Immature natural killer cell (primary cell): ENCODE measurements around the gene HIPK4. TPM values are rescaled to one million over a fixed set of nuclear protein-coding genes. Genes with fewer than 3 reads are reported as not detected.

Source experiments
- DNase-seq, 3 donors: peaks; one replicate each; pipeline ENCODE4 v3.0.0; 2022; ENCODE audit warnings: mixed read lengths in 1 of 3
- H3K27ac Mint-ChIP-seq, 6 donors: one replicate each; pipeline ENCODE4 v1.8.0; 2020; ENCODE audit warnings: mixed read lengths in 6 of 6, mild to moderate bottlenecking in 5 of 6, inconsistent platforms in 4 of 6, moderate library complexity in 3 of 6
- H3K27me3 Mint-ChIP-seq, 3 donors: one replicate each; pipeline ENCODE4 v1.8.0; 2020 to 2021; ENCODE audit warnings: low read depth in 3 of 3, mild to moderate bottlenecking in 3 of 3, mixed read lengths in 3 of 3, moderate library complexity in 3 of 3, inconsistent platforms in 1 of 3
- H3K36me3 Mint-ChIP-seq, 3 donors: one replicate each; pipeline ENCODE4 v1.8.0; 2020; ENCODE audit warnings: mixed read lengths in 3 of 3, inconsistent platforms in 2 of 3, mild to moderate bottlenecking in 2 of 3
- H3K4me1 Mint-ChIP-seq, 2 donors: one replicate each; pipeline ENCODE4 v1.8.0; 2020; ENCODE audit warnings: inconsistent platforms in 2 of 2, mild to moderate bottlenecking in 2 of 2, mixed read lengths in 2 of 2, moderate library complexity in 1 of 2
- H3K4me3 Mint-ChIP-seq, 5 donors: one replicate each; pipeline ENCODE4 v1.8.0; 2020; ENCODE audit warnings: mild to moderate bottlenecking in 5 of 5, mixed read lengths in 5 of 5, inconsistent platforms in 3 of 5, moderate library complexity in 3 of 5
- H3K9me3 Mint-ChIP-seq, 6 donors: one replicate each; pipeline ENCODE4 v1.8.0; 2020; ENCODE audit warnings: mild to moderate bottlenecking in 6 of 6, mixed read lengths in 6 of 6, inconsistent platforms in 4 of 6, moderate library complexity in 3 of 6
- polyA plus RNA-seq, 3 donors: library from polyadenylated mRNA; unstranded; fragments of 300-500 nt; fragmentation: Illumina TruSeq; gene quantifications; one replicate each; pipeline ENCODE4 v1.2.3, GENCODE V29; 2021

Gene HIPK4
- polyA plus RNA-seq, 3 donors from 2014 or later = 0.15 TPM; not detected in 2

DNA sequence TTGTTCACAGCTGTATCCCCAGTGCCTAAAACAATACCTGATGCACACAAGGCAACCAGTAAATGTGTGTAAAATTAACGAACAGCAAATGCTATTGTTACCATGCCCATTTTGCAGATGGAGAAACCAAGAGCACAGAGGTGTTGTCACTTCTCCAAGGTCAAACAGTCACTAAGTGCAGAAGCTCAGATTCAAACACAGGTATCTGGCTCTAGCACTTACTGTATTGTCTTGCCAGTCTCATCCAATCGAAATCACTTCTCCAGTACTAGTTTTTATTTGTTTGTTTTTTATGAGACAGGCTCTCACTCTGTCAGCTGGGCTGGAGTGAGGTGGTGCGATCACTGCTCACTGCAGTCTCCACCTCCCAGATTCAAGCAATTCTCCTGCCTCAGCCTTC, 27.8 kb downstream of the HIPK4 start:
- Mint-ChIP-seq H3K36me3 (peaks cover 3 to 13% (median 10%) of the 10 kb centered on the region in 3 donors), H3K27me3 (peaks cover 0 to 3% (median 2%) of the 10 kb centered on the region in 3 donors), H3K4me3 (peak overlapping the region in 2 of 5 donors; percentile 25 to 30), H3K4me1 (peaks cover 38 to 43% of the 10 kb centered on the region in 2 donors), H3K27ac (peak overlapping the region in 5 of 6 donors; percentile 21 to 72 (median 61)), H3K9me3 (no peaks in the 10 kb centered on the region)
- no peak for DNase-seq

DNA sequence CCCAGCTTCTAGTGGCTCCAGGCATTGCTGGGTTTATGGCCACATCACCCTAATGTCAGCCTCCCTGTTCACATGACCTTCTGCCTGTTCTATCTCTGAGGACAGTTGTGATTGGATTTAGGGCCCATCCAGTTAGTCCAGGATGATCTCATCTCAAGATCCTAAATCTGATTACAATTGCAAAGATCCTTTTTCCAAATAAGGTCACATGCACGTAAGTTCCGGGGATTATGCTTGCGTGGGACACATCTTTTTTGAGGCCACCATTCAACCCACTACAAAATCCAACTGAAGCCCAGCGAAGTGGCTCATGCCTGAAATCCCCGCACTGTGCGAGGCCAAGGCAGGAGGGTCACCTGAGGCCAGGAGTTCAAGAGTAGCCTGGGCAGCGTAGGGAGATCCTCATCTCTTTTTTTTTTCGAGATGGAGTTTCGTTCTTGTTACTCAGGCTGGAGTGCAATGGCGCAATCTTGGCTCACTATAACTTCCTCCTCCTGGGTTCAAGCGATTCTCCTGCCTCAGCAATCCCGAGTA, 29.2 kb downstream of the HIPK4 start:
- Mint-ChIP-seq H3K4me3 (no peak overlapping the region), H3K27me3 (peaks cover 0 to 3% (median 2%) of the 10 kb centered on the region in 3 donors), H3K9me3 (no peaks in the 10 kb centered on the region), H3K4me1 (peaks cover 40 to 55% of the 10 kb centered on the region in 2 donors), H3K36me3 (peaks cover 3 to 15% (median 8%) of the 10 kb centered on the region in 3 donors), H3K27ac (no peak overlapping the region)
- no peak for DNase-seq

DNA sequence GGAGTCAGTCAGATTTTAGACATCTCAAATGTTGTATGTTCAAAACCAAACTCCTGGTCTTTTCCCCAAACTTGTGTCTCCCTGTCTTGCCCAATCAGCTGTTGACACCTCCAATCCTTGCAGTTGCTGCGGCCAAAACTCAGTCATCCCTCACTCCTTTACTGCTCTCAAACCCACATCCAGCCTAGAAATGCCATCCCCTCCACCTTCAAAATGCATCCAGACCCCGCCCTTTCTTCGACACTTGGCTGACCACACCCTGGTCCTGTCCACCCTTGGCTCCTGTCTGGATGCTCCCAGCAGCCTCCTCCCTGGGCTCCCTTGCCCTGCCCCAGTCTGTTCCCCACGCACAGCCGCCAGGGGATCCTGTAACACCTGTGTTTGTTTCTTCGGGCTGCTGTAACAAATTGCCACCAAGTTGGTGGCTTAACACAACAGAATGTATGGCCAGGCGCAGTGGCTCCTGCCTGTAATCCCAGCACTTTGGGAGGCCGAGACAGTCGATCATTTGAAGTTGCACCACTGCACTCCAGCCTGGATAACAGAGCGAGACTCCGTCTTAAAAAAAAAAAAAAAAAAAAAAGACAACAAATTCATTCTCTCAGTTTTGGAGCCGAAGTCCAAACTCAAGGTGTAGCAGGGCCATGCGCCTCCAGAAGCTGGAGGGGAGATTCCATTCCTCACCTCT, 29.8 kb downstream of the HIPK4 start:
- H3K4me1 Mint-ChIP-seq = peaks cover 36 to 52% of the 10 kb centered on the region in 2 donors
- peaks cover 3 to 16% (median 9%) of the 10 kb centered on the region in 3 donors for H3K36me3 Mint-ChIP-seq
- H3K4me3 Mint-ChIP-seq = no peak overlapping the region
- H3K27me3 Mint-ChIP-seq = peaks cover 0 to 3% (median 2%) of the 10 kb centered on the region in 3 donors
- peak overlapping the region in 1 of 6 donors; percentile 36 for H3K27ac Mint-ChIP-seq
- no peak for DNase-seq
- H3K9me3 Mint-ChIP-seq = no peaks in the 10 kb centered on the region

DNA sequence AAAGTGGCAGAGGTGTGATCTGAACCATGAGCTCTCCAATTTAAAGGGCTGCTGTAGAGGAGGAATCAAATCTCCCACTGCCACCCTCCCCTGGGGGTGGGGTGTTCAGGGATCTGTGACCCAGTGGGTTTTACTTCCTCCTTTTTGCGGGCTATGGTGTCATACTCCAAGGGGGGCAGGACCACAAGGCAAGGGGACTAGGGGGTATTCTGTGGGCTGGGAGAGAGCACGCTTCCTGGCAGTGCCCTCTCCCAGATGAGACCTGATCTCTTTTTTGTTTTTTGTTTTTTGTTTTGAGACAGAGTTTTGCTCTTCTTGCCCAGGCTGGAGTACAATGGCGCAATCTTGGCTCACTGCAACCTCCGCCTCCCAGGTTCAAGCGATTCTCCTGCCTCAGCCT, 31.2 kb downstream of the HIPK4 start:
- H3K27ac Mint-ChIP-seq = no peak overlapping the region
- H3K27me3 Mint-ChIP-seq = no peaks in the 10 kb centered on the region
- no peaks in the 10 kb centered on the region for H3K9me3 Mint-ChIP-seq
- peaks cover 3 to 12% (median 9%) of the 10 kb centered on the region in 3 donors for H3K36me3 Mint-ChIP-seq
- peaks cover 29 to 46% of the 10 kb centered on the region in 2 donors for H3K4me1 Mint-ChIP-seq
- no peak overlapping the region for H3K4me3 Mint-ChIP-seq
- no peak for DNase-seq

DNA sequence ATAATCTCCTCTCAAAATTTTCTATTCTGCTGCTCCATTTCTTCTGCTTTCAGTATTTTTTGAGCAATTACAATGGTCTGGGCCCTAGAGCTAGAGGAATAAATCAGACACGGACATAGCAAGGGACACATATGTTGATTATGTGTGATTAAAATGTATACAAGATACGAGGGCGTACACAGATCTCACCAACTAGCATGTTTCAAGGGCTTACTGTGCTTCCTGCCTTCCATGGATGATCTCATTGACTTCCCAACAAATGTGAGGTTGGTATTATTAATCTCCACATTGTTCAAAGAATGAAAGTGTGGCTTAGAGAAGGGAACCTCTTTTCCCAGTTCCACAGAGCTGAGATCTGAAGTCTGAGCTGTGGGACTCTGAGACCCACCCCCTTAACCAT, 32.3 kb downstream of the HIPK4 start:
- H3K27ac Mint-ChIP-seq = peak overlapping the region in 3 of 6 donors; percentile 17 to 52 (median 34)
- peaks cover 3 to 9% (median 8%) of the 10 kb centered on the region in 3 donors for H3K36me3 Mint-ChIP-seq
- no peak overlapping the region for H3K4me3 Mint-ChIP-seq

DNA sequence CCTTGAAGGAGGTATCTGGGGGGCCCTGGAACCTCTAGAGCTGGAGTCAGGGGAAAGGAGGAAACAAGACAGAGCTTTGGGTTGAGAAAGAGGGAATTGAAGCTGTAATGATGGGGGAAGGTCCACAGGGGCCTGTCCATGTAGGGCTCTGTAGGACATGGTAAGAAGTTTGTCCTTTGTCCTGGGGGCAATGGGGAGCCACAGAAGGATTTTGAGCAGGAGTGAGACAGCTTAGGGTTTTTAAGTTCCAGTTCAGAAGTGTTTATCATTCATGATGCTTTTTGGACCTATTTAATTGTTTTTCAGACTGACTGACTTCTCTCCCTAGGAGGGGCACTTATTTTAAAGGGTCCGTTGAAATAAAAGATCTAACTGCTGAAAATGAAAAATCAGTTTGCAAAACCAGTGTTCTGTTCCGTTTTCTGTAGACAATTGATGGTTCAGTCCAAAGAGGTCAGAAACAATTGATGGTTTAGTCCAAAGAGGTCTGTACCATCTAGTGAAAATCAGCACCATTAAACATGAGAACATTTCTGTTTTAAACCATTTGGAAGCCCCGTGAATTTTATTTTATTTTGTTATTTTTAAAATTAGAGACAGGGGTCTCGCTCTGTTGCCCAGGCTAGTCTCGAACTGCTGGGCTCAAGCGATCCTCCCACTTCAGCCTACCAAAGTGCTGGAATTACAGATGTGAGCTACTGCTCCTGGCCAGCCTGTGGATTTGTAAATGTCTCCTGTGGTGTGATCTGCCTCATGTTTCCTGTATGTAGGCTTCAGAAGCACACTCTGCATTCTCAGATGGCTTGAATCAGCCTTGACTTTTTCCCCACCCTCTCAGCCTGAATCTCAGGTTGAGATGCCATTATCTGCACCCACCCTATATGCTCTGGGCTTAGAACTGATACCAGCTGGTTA, 33.0 kb downstream of the HIPK4 start:
- Mint-ChIP-seq H3K4me1 (peaks cover 15 to 27% of the 10 kb centered on the region in 2 donors), H3K36me3 (peaks cover 3 to 9% (median 8%) of the 10 kb centered on the region in 3 donors), H3K27me3 (no peaks in the 10 kb centered on the region), H3K27ac (peak overlapping the region in 3 of 6 donors; percentile 27 to 83 (median 52)), H3K9me3 (no peaks in the 10 kb centered on the region), H3K4me3 (no peak overlapping the region)
- no peak for DNase-seq

More for the DNA sequence above, 32.3 kb downstream of the HIPK4 start:
- peaks cover 18 to 34% of the 10 kb centered on the region in 2 donors for H3K4me1 Mint-ChIP-seq
- H3K9me3 Mint-ChIP-seq = no peaks in the 10 kb centered on the region
- no peak for DNase-seq
- no peaks in the 10 kb centered on the region for H3K27me3 Mint-ChIP-seq

DNA sequence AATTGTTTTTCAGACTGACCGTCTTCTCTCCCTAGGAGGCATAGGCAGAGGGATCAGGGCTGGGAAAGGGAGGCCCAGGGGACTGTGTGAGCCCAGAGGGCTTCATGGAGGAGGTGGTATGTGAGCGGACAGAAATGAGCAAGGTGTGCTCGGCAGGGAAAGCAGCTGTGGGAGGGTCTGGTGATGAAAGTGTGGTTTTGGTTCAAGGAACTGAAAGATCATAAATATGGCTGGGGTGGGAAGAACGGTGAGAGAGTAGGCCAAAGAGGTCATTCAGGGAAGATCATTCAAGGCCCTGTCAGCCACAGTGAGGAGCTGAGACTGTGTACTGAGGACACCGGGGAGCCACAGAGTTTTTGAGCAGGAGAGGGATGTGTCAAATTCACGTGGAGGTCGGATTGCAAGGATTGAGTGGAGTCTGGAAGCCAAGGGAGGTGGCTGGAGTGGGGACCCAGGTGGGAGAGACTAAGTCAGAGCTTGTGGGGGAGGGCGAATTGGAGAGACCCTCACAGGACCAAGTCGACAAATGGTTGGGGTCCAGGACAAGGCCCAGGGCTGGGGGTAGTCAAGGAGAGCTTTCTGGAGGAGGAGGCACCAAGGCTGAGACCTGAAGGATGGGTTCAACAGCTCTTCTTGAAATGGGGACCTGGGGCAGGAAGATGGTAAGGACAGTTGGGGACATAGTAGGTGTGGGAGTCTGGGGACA, 33.9 kb downstream of the HIPK4 start:
- Mint-ChIP-seq H3K27me3 (no peaks in the 10 kb centered on the region), H3K36me3 (peaks cover 3 to 9% (median 7%) of the 10 kb centered on the region in 3 donors), H3K27ac (peak overlapping the region in 4 of 6 donors; percentile 31 to 57 (median 40)), H3K9me3 (no peaks in the 10 kb centered on the region), H3K4me3 (no peak overlapping the region), H3K4me1 (peaks cover 15 to 26% of the 10 kb centered on the region in 2 donors)
- DNase-seq = no peak

DNA sequence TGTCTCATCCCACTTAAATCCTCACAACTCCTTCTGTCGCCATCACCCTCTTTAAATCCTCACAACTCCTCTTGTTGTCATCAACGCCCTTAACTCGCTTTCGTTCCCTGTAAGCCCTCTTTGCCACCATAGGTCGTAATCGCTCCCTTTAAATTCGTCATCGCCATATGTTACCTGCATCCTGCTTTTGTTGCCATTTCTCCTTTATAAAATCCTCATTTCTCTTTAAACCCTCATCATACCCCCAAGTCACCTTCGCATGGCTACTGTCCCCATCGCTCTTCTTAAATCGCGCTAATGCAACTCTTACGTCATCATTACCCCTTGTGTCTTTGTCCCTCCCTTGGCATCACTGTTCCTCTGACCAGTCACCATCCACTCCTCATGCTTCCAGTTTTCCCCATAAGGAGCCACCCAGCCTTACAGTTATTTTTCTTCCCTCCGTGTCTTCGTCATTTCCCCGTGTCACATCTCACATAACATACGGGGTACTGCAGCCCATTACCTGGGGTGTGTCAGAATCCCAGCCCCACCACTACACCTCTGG, 40.9 kb downstream of the HIPK4 start:
- peak overlapping the region; percentile 84 to 99 (median 92) for H3K27ac Mint-ChIP-seq
- peaks cover 0 to 4% (median 0%) of the 10 kb centered on the region in 3 donors for H3K36me3 Mint-ChIP-seq
- H3K27me3 Mint-ChIP-seq = peaks cover 6 to 14% (median 6%) of the 10 kb centered on the region in 3 donors
- H3K4me1 Mint-ChIP-seq = peaks cover 31 to 36% of the 10 kb centered on the region in 2 donors
- H3K4me3 Mint-ChIP-seq = peak overlapping the region; percentile 89 to 98 (median 91)
- H3K9me3 Mint-ChIP-seq = peaks cover 0 to 2% (median 0%) of the 10 kb centered on the region in 6 donors
- no peak for DNase-seq

DNA sequence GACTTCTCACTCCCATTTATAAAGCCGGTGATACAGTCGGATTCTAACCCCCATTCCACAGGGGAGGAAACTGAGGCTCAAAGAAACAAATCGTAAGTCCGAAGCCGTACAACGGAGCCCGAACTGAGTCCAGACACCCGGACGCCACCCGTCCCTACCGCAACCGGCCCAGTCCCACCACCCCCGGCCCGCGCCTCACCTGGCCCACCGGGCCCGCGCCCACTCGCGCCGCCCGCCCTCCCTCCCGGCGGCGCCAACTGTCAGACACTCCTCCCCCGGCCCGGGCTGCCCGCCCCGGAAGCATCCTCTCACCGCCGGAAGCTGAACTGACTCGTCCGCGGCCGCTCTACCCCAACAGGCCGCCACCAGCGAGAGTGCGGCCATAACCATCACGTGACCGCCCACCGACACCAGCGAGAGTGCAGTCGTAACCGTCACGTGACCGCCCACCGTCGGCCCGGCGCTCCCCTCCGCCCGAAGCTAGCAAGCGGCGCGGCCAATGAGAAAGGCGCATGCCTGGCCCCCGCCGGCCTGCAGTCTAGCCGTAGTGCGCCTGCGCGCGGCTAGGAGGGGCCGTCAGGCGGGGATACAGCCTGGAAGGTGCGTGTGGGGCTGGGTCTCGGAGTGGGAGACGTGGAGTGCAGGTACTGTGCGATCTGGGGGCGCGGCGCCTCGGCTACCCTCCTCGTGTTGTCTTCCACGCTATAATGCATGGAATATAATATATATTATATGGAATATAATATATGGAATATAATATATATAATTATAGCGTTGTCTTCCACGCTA, 41.7 kb downstream of the HIPK4 start, which contains the start of the genes C19orf47 and PLD3:
TSS of gene C19orf47 (minus strand) at position 273 of the 789 bp plus-strand sequence. CDS start 6,540 bp downstream, outside the sequence.
TSS of gene PLD3 (plus strand) at position 571 of the 789 bp plus-strand sequence. CDS start 17,789 bp downstream, outside the sequence.
- H3K36me3 Mint-ChIP-seq = peaks cover 0 to 4% (median 0%) of the 10 kb centered on the region in 3 donors
- peak within 1 kb of the TSS; percentile 89 to 98 (median 91) for H3K4me3 Mint-ChIP-seq
- DNase-seq = peak; percentile 99
- peak within 1 kb of the TSS; percentile 87 to 99 (median 92) for H3K27ac Mint-ChIP-seq
- peaks cover 6 to 14% (median 6%) of the 10 kb centered on the region in 3 donors for H3K27me3 Mint-ChIP-seq
- H3K9me3 Mint-ChIP-seq = peaks cover 0 to 2% (median 0%) of the 10 kb centered on the region in 6 donors
- H3K4me1 Mint-ChIP-seq = peaks cover 31 to 36% of the 10 kb centered on the region in 2 donors

DNA sequence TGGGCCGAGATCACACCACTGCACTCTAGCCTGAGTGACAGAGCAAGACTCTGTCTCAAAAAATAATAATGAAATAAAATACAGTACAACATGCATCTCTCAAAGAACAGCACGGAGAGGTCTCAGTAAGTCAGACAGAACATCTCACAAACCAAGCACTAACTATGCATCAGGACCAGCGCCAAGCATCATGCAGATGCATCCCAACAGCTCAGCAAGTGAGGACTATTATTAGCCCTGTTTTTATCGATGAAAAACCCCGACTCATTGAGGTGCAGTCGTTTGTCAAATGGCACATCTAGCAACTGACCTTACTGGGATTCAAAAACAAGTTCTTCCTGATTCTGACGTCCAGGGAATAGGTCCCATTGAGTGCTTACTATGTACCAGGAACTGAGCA, 45.6 kb downstream of the HIPK4 start:
- Mint-ChIP-seq H3K4me3 (no peak overlapping the region), H3K9me3 (peaks cover 0 to 2% (median 0%) of the 10 kb centered on the region in 6 donors), H3K4me1 (peaks cover 27 to 30% of the 10 kb centered on the region in 2 donors), H3K36me3 (peaks cover 1 to 5% (median 5%) of the 10 kb centered on the region in 3 donors), H3K27me3 (peaks cover 5 to 14% (median 6%) of the 10 kb centered on the region in 3 donors), H3K27ac (no peak overlapping the region)
- DNase-seq = no peak

DNA sequence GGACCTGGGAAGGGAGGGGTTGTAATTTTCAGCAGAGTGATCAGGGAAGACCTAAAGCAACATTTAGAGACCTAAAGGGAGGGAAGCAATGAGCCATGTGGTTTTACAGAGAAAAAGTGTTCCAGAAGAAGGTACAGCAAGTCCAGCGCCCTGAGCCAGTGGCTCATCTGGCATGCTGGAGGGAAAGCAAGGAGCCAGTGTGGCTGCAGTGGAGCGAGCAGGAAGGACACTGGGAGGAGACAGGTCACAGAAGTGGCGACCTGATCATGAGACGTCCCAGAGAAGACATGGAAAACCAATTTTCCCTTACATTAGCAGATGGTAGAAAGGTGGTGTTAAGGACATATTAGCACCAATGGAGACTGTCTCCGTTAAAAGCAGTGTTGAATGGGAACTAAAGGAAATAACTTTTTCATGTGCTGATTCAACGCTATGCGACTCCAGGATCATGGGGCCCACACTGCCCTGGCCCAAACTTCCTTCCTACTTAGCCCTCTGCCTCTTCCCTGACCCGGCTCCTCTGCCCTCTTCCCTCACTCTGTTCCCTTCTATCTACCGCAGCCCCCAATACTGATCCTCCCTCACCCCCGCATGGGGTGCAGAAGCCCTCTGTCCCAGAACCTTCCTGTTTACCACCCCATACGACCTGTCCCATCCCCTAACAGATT, 47.2 kb downstream of the HIPK4 start:
- Mint-ChIP-seq H3K4me3 (no peak overlapping the region), H3K36me3 (peaks cover 4 to 12% (median 8%) of the 10 kb centered on the region in 3 donors), H3K4me1 (peaks cover 14 to 19% of the 10 kb centered on the region in 2 donors)

More for the DNA sequence above, 47.2 kb downstream of the HIPK4 start:
- Mint-ChIP-seq H3K27me3 (peaks cover 0 to 3% (median 2%) of the 10 kb centered on the region in 3 donors), H3K27ac (peak overlapping the region in 3 of 6 donors; percentile 36 to 60 (median 59)), H3K9me3 (no peaks in the 10 kb centered on the region)
- DNase-seq = no peak
